Panc1 (cell line): ENCODE results near the gene ZCCHC10. TPM values are rescaled to one million over a fixed set of nuclear protein-coding genes. Genes with fewer than 3 reads are reported as not detected.

Source experiments
- ATAC-seq: fragments of 200-7000 bp; cut with Tn5 transposase; 2 replicates; pipeline ENCODE4 v1.9.1; 2020; ENCODE audit warnings: mild to moderate bottlenecking, moderate library complexity
- BruUV-seq: library from RNA; stranded (reverse); fragments of 400-500 nt; replicated peaks from 2 replicates; lab custom pipeline; 2021; lab: Mats Ljungman, UMichigan
- CTCF ChIA-PET: fragments of 300-600 bp; sonication (Branson Sonifier 250); formaldehyde crosslinking; loops from one replicate; lab custom pipeline; 2022; ENCODE audit warnings: antibody characterized with exemption; lab: Charles Lee
- POLR2A ChIA-PET: fragments of 300-600 bp; sonication (Branson Sonifier 250); formaldehyde crosslinking; loops from one replicate; lab custom pipeline; 2022; ENCODE audit warnings: antibody characterized with exemption; lab: Charles Lee
- DNase-seq: peaks from one replicate; pipeline ENCODE4 v3.0.0-alpha.2; 2010; ENCODE audit warnings: low read depth, low spot score
- H3K27ac ChIP-seq: 2 replicates; pipeline ENCODE4 v1.5.1; 2011; ENCODE audit warnings: mild to moderate bottlenecking, low read length, inconsistent platforms
- H3K27me3 ChIP-seq: fragments of 200-500 bp; sonication (Bioruptor generic); 2 replicates; pipeline ENCODE4 v1.6.0; 2014; ENCODE audit warnings: low read length, inconsistent platforms; ENCODE audit not compliant: control insufficient read depth, insufficient read depth
- H3K36me3 ChIP-seq: fragments of 200-500 bp; sonication (Bioruptor generic); 2 replicates; pipeline ENCODE4 v1.5.1; 2014; ENCODE audit warnings: inconsistent platforms, mild to moderate bottlenecking, low read length, moderate library complexity; ENCODE audit not compliant: control insufficient read depth, insufficient read depth
- H3K4me1 ChIP-seq: 2 replicates; pipeline ENCODE4 v1.5.1; 2011; ENCODE audit warnings: inconsistent platforms, mild to moderate bottlenecking, low read length, moderate library complexity; ENCODE audit not compliant: control insufficient read depth, insufficient read depth
- H3K4me3 ChIP-seq, 2 experiments: 2 replicates each; pipeline ENCODE4 v1.5.1; 2011 to 2012; ENCODE audit warnings: low read depth in 2 of 2, low read length in 2 of 2, mild to moderate bottlenecking in 2 of 2, inconsistent platforms in 1 of 2, moderate library complexity in 1 of 2
- H3K9me3 ChIP-seq: fragments of 200-500 bp; sonication (Bioruptor generic); 2 replicates; pipeline ENCODE4 v1.5.1; 2014; ENCODE audit warnings: low read depth, mild to moderate bottlenecking, inconsistent platforms, low read length, moderate library complexity; ENCODE audit not compliant: control insufficient read depth, insufficient read depth
- POLR2AphosphoS5 ChIP-seq: IDR thresholded peaks from 2 replicates; pipeline ENCODE4 v1.6.1; 2012; ENCODE audit warnings: mild to moderate bottlenecking, low read depth, low read length, moderate library complexity
- SIN3A ChIP-seq: IDR thresholded peaks from 2 replicates; pipeline ENCODE4 v1.6.1; 2012; ENCODE audit warnings: low read depth, mild to moderate bottlenecking, low read length, moderate library complexity, borderline replicate concordance; ENCODE audit not compliant: insufficient read depth
- TCF7L2 ChIP-seq: IDR thresholded peaks from 2 replicates; pipeline ENCODE4 v1.6.1; 2011; ENCODE audit warnings: mild to moderate bottlenecking, low read depth, low read length, inconsistent platforms
- in situ Hi-C: cut with HindIII; loops from 2 replicates; pipeline ENCODE4 v1.10.0; 2016; ENCODE audit warnings: low sequenced_read_pairs, low pct_unique_long_range_greater_than_20kb
- intact Hi-C: fragments of 100-400 bp; cut with micrococcal nuclease; formaldehyde crosslinking; loops from one replicate; pipeline ENCODE4 v1.10.0; 2022; ENCODE audit not compliant: unreplicated experiment
- total RNA-seq: library from RNA; stranded (reverse); gene quantifications from one replicate; pipeline ENCODE4 v1.2.1, GENCODE V29; 2021; ENCODE audit not compliant: unreplicated experiment
- TF ChIP-seq, protein P1 (sequence below), 2 experiments: IDR thresholded peaks; 2 replicates each; pipeline ENCODE4 v1.6.1; 2011 to 2012; ENCODE audit warnings: low read depth in 2 of 2, control low read depth in 1 of 2, low read length in 1 of 2, mild to moderate bottlenecking in 1 of 2, moderate library complexity in 1 of 2; ENCODE audit not compliant: insufficient read depth in 1 of 2
- TF ChIP-seq, protein P2 (sequence below): fragments of 450-650 bp; IDR thresholded peaks from 2 replicates; pipeline ENCODE4 v1.5.1; 2017; ENCODE audit warnings: mild to moderate bottlenecking

ZCCHC10 gene
- total RNA-seq, 1 experiment from 2014 or later = 30.8 TPM

DNA sequence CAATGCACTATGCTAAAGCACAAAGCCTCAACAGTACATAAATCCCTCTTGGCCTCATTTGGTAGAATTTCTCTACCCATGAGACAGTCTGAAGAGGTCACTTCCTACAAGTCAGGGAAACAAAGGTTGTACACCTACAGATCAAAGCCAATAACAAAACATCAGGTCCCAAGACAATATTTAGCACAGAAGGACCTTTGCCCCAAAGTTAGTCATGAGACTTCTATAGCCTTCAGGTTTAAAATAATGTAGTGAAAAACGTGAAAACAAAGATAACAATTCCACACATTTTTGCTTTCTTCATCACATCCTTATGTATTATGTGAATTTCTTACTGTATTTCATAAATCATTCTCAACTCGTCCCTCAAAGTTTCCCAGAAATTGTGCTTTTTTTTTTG lies 78.7 kb downstream of the ZCCHC10 start:
- ATAC-seq = no peak
- H3K27me3 ChIP-seq = no peaks in the 10 kb centered on the region
- intact Hi-C loops = no loop called here
- no peak overlapping the region for H3K4me3 ChIP-seq
- DNase-seq = no peak
- BruUV-seq = no TSS peak
- no peak overlapping the region for H3K27ac ChIP-seq
- no peak for TF ChIP-seq TCF7L2
- TF ChIP-seq, protein P1, sequence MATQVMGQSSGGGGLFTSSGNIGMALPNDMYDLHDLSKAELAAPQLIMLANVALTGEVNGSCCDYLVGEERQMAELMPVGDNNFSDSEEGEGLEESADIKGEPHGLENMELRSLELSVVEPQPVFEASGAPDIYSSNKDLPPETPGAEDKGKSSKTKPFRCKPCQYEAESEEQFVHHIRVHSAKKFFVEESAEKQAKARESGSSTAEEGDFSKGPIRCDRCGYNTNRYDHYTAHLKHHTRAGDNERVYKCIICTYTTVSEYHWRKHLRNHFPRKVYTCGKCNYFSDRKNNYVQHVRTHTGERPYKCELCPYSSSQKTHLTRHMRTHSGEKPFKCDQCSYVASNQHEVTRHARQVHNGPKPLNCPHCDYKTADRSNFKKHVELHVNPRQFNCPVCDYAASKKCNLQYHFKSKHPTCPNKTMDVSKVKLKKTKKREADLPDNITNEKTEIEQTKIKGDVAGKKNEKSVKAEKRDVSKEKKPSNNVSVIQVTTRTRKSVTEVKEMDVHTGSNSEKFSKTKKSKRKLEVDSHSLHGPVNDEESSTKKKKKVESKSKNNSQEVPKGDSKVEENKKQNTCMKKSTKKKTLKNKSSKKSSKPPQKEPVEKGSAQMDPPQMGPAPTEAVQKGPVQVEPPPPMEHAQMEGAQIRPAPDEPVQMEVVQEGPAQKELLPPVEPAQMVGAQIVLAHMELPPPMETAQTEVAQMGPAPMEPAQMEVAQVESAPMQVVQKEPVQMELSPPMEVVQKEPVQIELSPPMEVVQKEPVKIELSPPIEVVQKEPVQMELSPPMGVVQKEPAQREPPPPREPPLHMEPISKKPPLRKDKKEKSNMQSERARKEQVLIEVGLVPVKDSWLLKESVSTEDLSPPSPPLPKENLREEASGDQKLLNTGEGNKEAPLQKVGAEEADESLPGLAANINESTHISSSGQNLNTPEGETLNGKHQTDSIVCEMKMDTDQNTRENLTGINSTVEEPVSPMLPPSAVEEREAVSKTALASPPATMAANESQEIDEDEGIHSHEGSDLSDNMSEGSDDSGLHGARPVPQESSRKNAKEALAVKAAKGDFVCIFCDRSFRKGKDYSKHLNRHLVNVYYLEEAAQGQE (IDR thresholded peaks at IDR 0.05; ENCODE audit: insufficient read depth in 1 of 2, low read depth in 2 of 2, low read length in 1 of 2) = no peak
- TF ChIP-seq SIN3A = no peak
- TF ChIP-seq, protein P2, sequence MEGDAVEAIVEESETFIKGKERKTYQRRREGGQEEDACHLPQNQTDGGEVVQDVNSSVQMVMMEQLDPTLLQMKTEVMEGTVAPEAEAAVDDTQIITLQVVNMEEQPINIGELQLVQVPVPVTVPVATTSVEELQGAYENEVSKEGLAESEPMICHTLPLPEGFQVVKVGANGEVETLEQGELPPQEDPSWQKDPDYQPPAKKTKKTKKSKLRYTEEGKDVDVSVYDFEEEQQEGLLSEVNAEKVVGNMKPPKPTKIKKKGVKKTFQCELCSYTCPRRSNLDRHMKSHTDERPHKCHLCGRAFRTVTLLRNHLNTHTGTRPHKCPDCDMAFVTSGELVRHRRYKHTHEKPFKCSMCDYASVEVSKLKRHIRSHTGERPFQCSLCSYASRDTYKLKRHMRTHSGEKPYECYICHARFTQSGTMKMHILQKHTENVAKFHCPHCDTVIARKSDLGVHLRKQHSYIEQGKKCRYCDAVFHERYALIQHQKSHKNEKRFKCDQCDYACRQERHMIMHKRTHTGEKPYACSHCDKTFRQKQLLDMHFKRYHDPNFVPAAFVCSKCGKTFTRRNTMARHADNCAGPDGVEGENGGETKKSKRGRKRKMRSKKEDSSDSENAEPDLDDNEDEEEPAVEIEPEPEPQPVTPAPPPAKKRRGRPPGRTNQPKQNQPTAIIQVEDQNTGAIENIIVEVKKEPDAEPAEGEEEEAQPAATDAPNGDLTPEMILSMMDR = no peak
- TF ChIP-seq POLR2AphosphoS5 = no peak
- CTCF ChIA-PET = no interaction called here
- POLR2A ChIA-PET = no interaction called here
- H3K9me3 ChIP-seq = no peaks in the 10 kb centered on the region
- in situ Hi-C loops = no loop called here
- no peaks in the 10 kb centered on the region for H3K36me3 ChIP-seq
- peaks cover 9% of the 10 kb centered on the region for H3K4me1 ChIP-seq

Other genes starting within 250 kb of the ZCCHC10 start
- 22.8 TPM for gene SEPTIN8, start 249.3 kb downstream of the ZCCHC10 start, total RNA-seq
- gene SOWAHA, start 213.2 kb downstream of the ZCCHC10 start, total RNA-seq = not detected
- 13.5 TPM for gene SHROOM1, start 195.9 kb downstream of the ZCCHC10 start, total RNA-seq
- 0.54 TPM for gene GDF9, start 160.1 kb downstream of the ZCCHC10 start, total RNA-seq
- 475 TPM for gene UQCRQ, start 159.9 kb downstream of the ZCCHC10 start, total RNA-seq
- 1.4 TPM for gene LEAP2, start 152.9 kb downstream of the ZCCHC10 start, total RNA-seq
- gene AFF4, start 62.9 kb downstream of the ZCCHC10 start, total RNA-seq = 78.3 TPM
- 247 TPM for gene HSPA4, start 25.5 kb upstream of the ZCCHC10 start, total RNA-seq